Activated T-helper 1 cell treated with anti-CD3 and anti-CD28 coated beads, Interleukin-12 subunit alpha, Interleukin-12 subunit beta, Interleukin-2, Interleukin-4 antibody, amounts not matched to agents 30 ng/mL and 10 ng/mL and 1 ng/mL, durations not matched to agents 14 hours and 24 hours and 36 hours (primary cell): Measurements from ENCODE around the gene ARHGAP6. TPM values are rescaled to one million over a fixed set of nuclear protein-coding genes. Genes with fewer than 3 reads are reported as not detected.
"Not testable (repeated sequence)": the region's sequence is repeated elsewhere in the genome, so short reads cannot be mapped to it uniquely, and the experiment has no call there.

Source experiments
- DNase-seq: peaks from one replicate; pipeline ENCODE4 v3.0.0; 2021; ENCODE audit warnings: low spot score
- H3K27ac Mint-ChIP-seq: one replicate; pipeline ENCODE4 v1.8.0; 2021; ENCODE audit warnings: mild to moderate bottlenecking, mixed read lengths
- H3K27me3 Mint-ChIP-seq: one replicate; pipeline ENCODE4 v1.8.0; 2022; ENCODE audit warnings: mild to moderate bottlenecking, moderate library complexity, mixed read lengths; ENCODE audit not compliant: insufficient read depth
- H3K36me3 Mint-ChIP-seq: one replicate; pipeline ENCODE4 v1.8.0; 2021; ENCODE audit warnings: low read depth, mixed read lengths
- H3K4me1 Mint-ChIP-seq: one replicate; pipeline ENCODE4 v1.8.0; 2021; ENCODE audit warnings: low read depth, mixed read lengths
- H3K4me3 Mint-ChIP-seq: one replicate; pipeline ENCODE4 v1.8.0; 2021; ENCODE audit warnings: mild to moderate bottlenecking, moderate library complexity, mixed read lengths
- H3K9me3 Mint-ChIP-seq: one replicate; pipeline ENCODE4 v1.8.0; 2021; ENCODE audit warnings: mixed read lengths
- intact Hi-C: fragments of 100-400 bp; cut with micrococcal nuclease; formaldehyde crosslinking; loops from one replicate; pipeline ENCODE4 v1.15.1; 2024
- total RNA-seq: library from RNA; stranded (reverse); gene quantifications from 2 replicates; pipeline ENCODE4 v1.2.3, GENCODE V29; 2022

ARHGAP6 gene
- total RNA-seq, 1 donor from 2014 or later = not detected

DNA sequence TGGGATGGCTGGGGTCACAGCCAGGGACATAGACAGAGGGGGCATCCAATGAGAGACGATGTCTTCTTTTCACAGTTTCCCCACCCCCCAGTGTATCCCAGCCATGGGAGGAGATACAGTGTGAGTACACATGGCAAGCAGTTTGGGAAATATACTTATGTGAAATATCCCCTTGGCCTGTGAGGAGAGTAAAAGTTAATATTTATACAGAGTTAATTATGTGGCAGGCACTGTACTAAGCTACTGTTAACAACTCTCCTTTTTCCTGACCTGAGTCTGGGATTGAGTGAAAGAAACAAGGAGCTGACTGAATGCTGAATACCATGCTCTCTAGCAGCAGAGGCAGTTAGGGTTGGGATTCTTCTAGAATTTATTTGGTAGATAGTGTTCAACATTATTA, 519.3 kb downstream of the ARHGAP6 start:
- DNase-seq = no peak
- no peaks in the 10 kb centered on the region for H3K4me1 Mint-ChIP-seq
- no peak overlapping the region for H3K27ac Mint-ChIP-seq
- no peaks in the 10 kb centered on the region for H3K9me3 Mint-ChIP-seq
- H3K36me3 Mint-ChIP-seq = no peaks in the 10 kb centered on the region
- intact Hi-C loops = no loop called here
- peaks cover 4% of the 10 kb centered on the region for H3K27me3 Mint-ChIP-seq
- no peak overlapping the region for H3K4me3 Mint-ChIP-seq

DNA sequence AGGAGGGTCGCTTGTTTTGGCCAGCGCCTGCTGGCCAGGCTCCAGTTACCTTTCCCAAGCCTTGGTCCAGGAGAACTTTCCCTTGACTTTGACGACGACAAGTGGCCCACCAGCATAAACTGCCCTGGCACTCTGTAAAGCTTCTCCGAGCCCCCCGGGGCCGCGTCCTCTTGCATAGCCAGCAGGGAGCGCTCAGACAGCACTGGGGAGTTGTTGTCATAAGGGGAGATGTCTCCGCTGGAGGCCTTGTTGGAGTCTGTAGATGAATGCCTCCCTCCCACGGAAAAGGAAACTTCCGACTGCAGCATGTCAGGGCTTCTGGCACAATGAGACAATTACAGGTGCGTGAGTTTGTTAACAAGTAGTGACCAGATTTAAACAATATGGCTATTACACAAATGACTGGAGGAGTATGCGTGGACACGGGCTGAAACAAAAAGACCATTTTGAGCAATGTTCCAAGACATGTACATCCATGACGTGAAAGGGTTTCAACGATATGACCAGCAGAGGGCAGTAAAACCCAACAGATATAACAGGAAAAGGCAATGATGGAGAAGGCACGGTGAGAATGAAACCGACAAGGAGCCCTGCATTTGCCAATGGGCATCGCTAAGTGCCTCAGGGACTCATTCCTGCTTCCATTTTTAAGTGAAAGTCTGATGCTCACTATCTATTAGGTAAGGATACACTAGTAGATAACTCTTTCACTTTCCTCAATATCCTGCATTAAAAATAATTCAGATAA, 521.6 kb downstream of the ARHGAP6 start:
- no peaks in the 10 kb centered on the region for H3K9me3 Mint-ChIP-seq

DNA sequence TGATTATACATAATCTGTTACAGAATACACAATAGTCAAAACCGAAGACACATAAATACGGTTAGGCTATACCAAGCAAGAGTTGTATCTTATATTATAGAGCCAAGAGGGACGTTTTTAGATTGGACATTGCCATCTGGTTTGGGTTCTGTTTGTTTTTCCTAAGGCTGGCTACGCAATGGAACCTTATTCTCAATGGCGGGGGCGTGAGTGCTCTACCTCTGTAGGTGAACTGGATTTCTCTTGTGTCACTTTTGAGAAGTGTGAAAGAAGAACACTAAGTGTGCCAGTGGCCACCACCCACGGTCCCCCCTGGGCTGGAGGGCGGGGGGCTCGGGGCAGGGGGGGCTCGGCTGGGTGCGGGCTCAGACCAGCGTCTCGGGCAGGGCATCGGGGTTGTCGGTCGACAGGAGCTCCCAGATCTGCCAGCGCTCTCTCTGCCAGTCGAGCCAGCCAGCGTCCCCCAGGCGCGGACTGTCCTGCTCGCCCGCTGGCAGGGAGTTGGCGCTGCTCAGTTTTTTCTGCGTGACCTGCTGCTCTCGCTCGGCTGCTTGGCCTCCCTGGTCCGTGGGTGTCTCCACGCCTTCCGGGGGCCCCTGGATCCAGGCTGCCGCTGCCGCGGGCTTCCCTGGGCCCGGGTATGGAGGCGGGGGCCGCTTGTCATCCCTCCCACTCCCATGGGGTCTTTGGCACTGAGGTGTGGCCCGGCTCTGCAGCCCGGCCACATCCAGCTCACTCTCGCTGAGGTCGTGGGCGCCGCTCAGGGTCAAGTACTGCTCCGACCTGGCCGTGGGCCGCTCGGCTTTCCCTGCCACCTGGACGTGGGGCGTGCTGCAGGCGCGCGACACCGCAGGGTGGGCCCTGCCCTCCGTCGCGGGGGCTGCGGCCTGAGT, 527.0 kb downstream of the ARHGAP6 start:
- no peaks in the 10 kb centered on the region for H3K36me3 Mint-ChIP-seq
- H3K4me1 Mint-ChIP-seq = no peaks in the 10 kb centered on the region
- no peaks in the 10 kb centered on the region for H3K27me3 Mint-ChIP-seq
- H3K4me3 Mint-ChIP-seq = no peak overlapping the region
- no peak overlapping the region for H3K27ac Mint-ChIP-seq
- intact Hi-C loops = loop anchor here (5.0 kb wide), 1 partner anchor 411 kb away; no protein-coding TSS in a partner anchor
- DNase-seq = no peak
- H3K9me3 Mint-ChIP-seq = no peaks in the 10 kb centered on the region

More for the DNA sequence above, 521.6 kb downstream of the ARHGAP6 start:
- Mint-ChIP-seq H3K4me1 (no peaks in the 10 kb centered on the region), H3K27ac (no peak overlapping the region), H3K36me3 (no peaks in the 10 kb centered on the region), H3K4me3 (no peak overlapping the region), H3K27me3 (peaks cover 4% of the 10 kb centered on the region)
- intact Hi-C loops = loop anchor here (1.0 to 2.0 kb wide), 2 partner anchors 389 to 627 kb away; no protein-coding TSS in a partner anchor
- DNase-seq = peak; percentile 28

- intact Hi-C loops = loop anchor here (1.0 to 5.0 kb wide), 2 partner anchors 410 to 948 kb away; no protein-coding TSS in a partner anchor
- no peaks in the 10 kb centered on the region for H3K4me1 Mint-ChIP-seq
- no peak overlapping the region for H3K27ac Mint-ChIP-seq
- no peaks in the 10 kb centered on the region for H3K36me3 Mint-ChIP-seq
- DNase-seq = no peak
- no peaks in the 10 kb centered on the region for H3K27me3 Mint-ChIP-seq
- no peak overlapping the region for H3K4me3 Mint-ChIP-seq
- no peaks in the 10 kb centered on the region for H3K9me3 Mint-ChIP-seq
Observed at GRCh38 chrX:11137543-11138139, 528.1 kb downstream of the ARHGAP6 start.

- H3K4me1 Mint-ChIP-seq = no peaks in the 10 kb centered on the region
- no peak overlapping the region for H3K4me3 Mint-ChIP-seq
- H3K9me3 Mint-ChIP-seq = no peaks in the 10 kb centered on the region
- intact Hi-C loops = loop anchor here (5.0 kb wide), 1 partner anchor 408 kb away; no protein-coding TSS in a partner anchor
- DNase-seq = no peak
- H3K36me3 Mint-ChIP-seq = no peaks in the 10 kb centered on the region
- no peaks in the 10 kb centered on the region for H3K27me3 Mint-ChIP-seq
- no peak overlapping the region for H3K27ac Mint-ChIP-seq
Observed at GRCh38 chrX:11135564-11136185, 530.0 kb downstream of the ARHGAP6 start.

- no peaks in the 10 kb centered on the region for H3K9me3 Mint-ChIP-seq
- no peak overlapping the region for H3K4me3 Mint-ChIP-seq
- H3K27me3 Mint-ChIP-seq = no peaks in the 10 kb centered on the region
- no peak overlapping the region for H3K27ac Mint-ChIP-seq
- intact Hi-C loops = no loop called here
- H3K4me1 Mint-ChIP-seq = no peaks in the 10 kb centered on the region
- DNase-seq = no peak
- no peaks in the 10 kb centered on the region for H3K36me3 Mint-ChIP-seq
Observed at GRCh38 chrX:11131146-11131545, 534.6 kb downstream of the ARHGAP6 start.

DNA sequence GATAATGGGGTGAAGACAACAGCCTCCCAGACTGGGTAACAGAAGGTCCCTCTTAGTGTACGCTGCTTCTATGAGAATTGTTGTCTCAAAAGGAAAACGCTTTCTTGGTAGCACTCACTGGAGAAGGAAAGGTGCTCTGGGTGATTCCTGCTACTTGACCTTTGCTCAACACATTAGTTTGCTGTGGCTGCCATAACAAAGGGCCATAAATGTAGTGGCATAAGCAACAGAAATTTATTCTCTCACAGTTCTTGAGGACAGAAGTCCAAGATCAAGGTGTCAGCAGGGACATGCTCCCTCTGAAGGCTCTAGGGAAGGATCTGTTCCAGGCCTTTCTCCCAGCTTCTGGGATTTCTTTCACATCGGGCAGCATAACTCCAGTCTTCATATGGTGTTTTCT, 535.6 kb downstream of the ARHGAP6 start:
- H3K4me3 Mint-ChIP-seq = no peak overlapping the region
- H3K9me3 Mint-ChIP-seq = no peaks in the 10 kb centered on the region
- H3K36me3 Mint-ChIP-seq = no peaks in the 10 kb centered on the region
- intact Hi-C loops = no loop called here
- no peaks in the 10 kb centered on the region for H3K27me3 Mint-ChIP-seq
- H3K27ac Mint-ChIP-seq = no peak overlapping the region
- DNase-seq = no peak
- no peaks in the 10 kb centered on the region for H3K4me1 Mint-ChIP-seq

DNA sequence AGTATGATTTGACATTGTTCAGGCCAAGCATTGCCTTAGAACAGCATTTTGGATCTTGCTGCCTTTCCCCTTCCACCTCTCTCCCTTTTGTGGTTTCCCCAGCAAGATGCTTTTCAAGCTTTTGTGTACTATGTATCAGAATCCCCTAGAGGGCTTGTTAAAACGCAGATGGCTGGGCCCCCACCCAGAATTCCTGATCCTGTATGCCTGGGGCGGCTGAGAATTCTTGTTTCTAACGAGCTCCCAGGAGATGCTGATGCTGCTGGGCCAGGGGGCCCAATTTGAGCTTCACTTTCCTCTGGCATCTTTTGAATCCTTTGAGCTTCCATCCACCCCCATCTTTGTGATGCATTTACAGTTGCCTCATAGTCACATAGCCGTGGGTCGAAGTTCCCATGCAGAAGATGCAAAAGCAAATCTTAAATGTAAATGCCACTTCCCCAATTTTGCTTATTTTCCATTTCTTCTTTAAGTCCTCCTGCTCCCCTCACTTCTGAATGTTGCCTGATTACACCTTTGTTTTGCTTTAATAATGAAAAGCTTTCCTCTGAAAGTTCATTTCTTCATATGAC, 536.1 kb downstream of the ARHGAP6 start:
- intact Hi-C loops = no loop called here
- H3K4me3 Mint-ChIP-seq = no peak overlapping the region
- DNase-seq = no peak
- H3K27ac Mint-ChIP-seq = no peak overlapping the region
- H3K36me3 Mint-ChIP-seq = no peaks in the 10 kb centered on the region
- no peaks in the 10 kb centered on the region for H3K9me3 Mint-ChIP-seq
- no peaks in the 10 kb centered on the region for H3K4me1 Mint-ChIP-seq
- H3K27me3 Mint-ChIP-seq = no peaks in the 10 kb centered on the region

DNA sequence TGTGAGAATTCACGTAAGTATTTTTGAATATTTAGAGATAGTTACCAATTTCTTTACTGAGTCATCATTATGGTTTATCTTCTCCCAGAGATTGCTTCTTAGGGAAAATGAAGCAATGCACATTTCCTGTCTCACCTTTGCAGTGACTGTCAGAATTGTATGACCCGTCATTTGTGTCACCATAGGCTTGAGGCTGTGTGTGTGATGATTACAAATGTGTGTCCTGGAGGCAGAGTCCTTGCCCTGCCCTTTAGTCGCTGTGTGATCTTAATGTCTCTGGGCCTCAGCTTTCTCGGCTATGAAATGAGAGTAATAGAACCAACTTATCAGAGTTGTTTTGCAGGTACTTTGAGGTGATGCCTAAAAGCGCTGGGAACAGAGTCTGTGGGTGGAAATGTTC, 540.7 kb downstream of the ARHGAP6 start:
- Mint-ChIP-seq H3K4me1 (no peaks in the 10 kb centered on the region), H3K27ac (no peak overlapping the region), H3K27me3 (no peaks in the 10 kb centered on the region), H3K36me3 (peaks cover 9% of the 10 kb centered on the region), H3K4me3 (no peak overlapping the region), H3K9me3 (no peaks in the 10 kb centered on the region)
- intact Hi-C loops = no loop called here
- DNase-seq = no peak

DNA sequence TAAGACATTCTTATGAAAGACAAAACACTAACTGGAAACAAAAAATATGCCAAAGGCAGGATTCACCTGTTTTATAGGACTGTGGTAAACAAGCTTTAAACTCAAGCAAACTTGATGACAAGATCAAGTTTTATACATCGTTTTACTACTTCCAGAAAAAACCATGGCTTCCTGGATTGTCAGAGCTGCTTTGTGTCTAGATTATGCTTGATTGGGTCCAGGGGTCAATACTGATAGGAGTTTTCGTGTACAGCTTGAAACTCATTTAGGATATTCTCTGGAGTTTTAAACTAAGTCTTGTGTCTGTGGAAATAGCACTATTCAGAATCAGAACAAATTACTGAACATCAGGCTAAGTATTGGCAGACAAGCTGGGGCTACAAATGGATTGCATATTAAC, 541.6 kb downstream of the ARHGAP6 start:
- H3K4me3 Mint-ChIP-seq = no peak overlapping the region
- H3K27me3 Mint-ChIP-seq = no peaks in the 10 kb centered on the region
- no peak overlapping the region for H3K27ac Mint-ChIP-seq
- DNase-seq = no peak
- no peaks in the 10 kb centered on the region for H3K4me1 Mint-ChIP-seq
- H3K9me3 Mint-ChIP-seq = no peaks in the 10 kb centered on the region
- intact Hi-C loops = no loop called here
- H3K36me3 Mint-ChIP-seq = peaks cover 9% of the 10 kb centered on the region

DNA sequence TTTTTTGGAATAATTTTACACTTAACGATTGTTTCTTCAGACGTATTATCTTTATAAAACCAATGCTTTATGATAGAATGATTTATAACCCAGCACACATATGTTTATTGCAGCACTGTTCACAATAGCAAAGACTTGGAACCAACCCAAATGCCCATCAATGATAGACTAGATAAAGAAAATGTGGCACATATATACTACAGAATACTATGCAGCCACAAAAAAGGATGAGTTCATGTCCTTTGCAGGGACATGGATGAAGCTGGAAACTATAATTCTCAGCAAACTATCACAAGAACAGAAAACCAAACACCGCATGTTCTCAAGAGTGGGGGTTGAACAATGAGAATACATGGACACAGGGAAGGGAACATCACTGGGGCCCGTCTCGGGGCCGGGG, 542.6 kb downstream of the ARHGAP6 start:
- H3K27ac Mint-ChIP-seq, H3K4me1 Mint-ChIP-seq, H3K27me3 Mint-ChIP-seq, H3K4me3 Mint-ChIP-seq, DNase-seq, H3K9me3 Mint-ChIP-seq, intact Hi-C loops: not testable (repeated sequence)
- peaks cover 12% of the 10 kb centered on the region for H3K36me3 Mint-ChIP-seq

GRCh38 chrX:11119313-11119943, 546.3 kb downstream of the ARHGAP6 start:
- no peak overlapping the region for H3K27ac Mint-ChIP-seq
- H3K9me3 Mint-ChIP-seq = no peaks in the 10 kb centered on the region
- intact Hi-C loops = no loop called here
- no peak for DNase-seq
- H3K4me1 Mint-ChIP-seq = peaks cover 1% of the 10 kb centered on the region
- H3K36me3 Mint-ChIP-seq = peaks cover 22% of the 10 kb centered on the region
- H3K27me3 Mint-ChIP-seq = no peaks in the 10 kb centered on the region
- H3K4me3 Mint-ChIP-seq = no peak overlapping the region
